GM18907 (cell line): ENCODE measurements around the gene WWOX.

Experiments used
- ATAC-seq: cut with Tn5 transposase; IDR thresholded peaks from one replicate; pipeline ENCODE4 v1.9.1; 2021; ENCODE audit warnings: mild to moderate bottlenecking, moderate library complexity; ENCODE audit not compliant: unreplicated experiment

The WWOX gene

GRCh38 chr16:78804058-78804735 lies 704.7 kb downstream of the WWOX start:
- no peak for ATAC-seq

- ATAC-seq, result no peak
Measured at GRCh38 chr16:78805556-78805955, 706.1 kb downstream of the WWOX start.

- ATAC-seq, result no peak
Measured at GRCh38 chr16:78811247-78811646, 711.8 kb downstream of the WWOX start.

GRCh38 chr16:78812582-78812981 lies 713.1 kb downstream of the WWOX start:
- ATAC-seq, result no peak

GRCh38 chr16:78813661-78814311 lies 714.3 kb downstream of the WWOX start:
- no peak for ATAC-seq

- no peak for ATAC-seq
Measured at GRCh38 chr16:78815713-78816112, 716.3 kb downstream of the WWOX start.

GRCh38 chr16:78816499-78817195 lies 717.2 kb downstream of the WWOX start:
- ATAC-seq, result no peak

GRCh38 chr16:78817200-78817739 lies 717.8 kb downstream of the WWOX start:
- no peak for ATAC-seq

GRCh38 chr16:78821335-78821734 lies 721.9 kb downstream of the WWOX start:
- no peak for ATAC-seq

GRCh38 chr16:78822509-78822908 lies 723.1 kb downstream of the WWOX start:
- no peak for ATAC-seq

- no peak for ATAC-seq
Measured at GRCh38 chr16:78823027-78823426, 723.6 kb downstream of the WWOX start.

- no peak for ATAC-seq
Measured at GRCh38 chr16:78829280-78829679, 729.8 kb downstream of the WWOX start.

- no peak for ATAC-seq
Measured at GRCh38 chr16:78830599-78830998, 731.1 kb downstream of the WWOX start.

- ATAC-seq, result no peak
Measured at GRCh38 chr16:78832100-78832499, 732.6 kb downstream of the WWOX start.

GRCh38 chr16:78836802-78837491 lies 737.5 kb downstream of the WWOX start:
- ATAC-seq, result no peak

GRCh38 chr16:78837706-78838105 lies 738.3 kb downstream of the WWOX start:
- no peak for ATAC-seq

- ATAC-seq, result no peak
Measured at GRCh38 chr16:78838276-78838675, 738.8 kb downstream of the WWOX start.

- ATAC-seq, result no peak
Measured at GRCh38 chr16:78842950-78843349, 743.5 kb downstream of the WWOX start.

GRCh38 chr16:78843978-78844377 lies 744.5 kb downstream of the WWOX start:
- no peak for ATAC-seq

- ATAC-seq, result no peak
Measured at GRCh38 chr16:78844682-78845081, 745.2 kb downstream of the WWOX start.

- ATAC-seq, result no peak
Measured at GRCh38 chr16:78851266-78851665, 751.8 kb downstream of the WWOX start.
